Glomerular endothelial cell (primary cell): ENCODE results near the gene YIPF1. TPM values are rescaled to one million over a fixed set of nuclear protein-coding genes. Genes with fewer than 3 reads are reported as not detected.
"Not testable (repeated sequence)": the region's sequence is repeated elsewhere in the genome, so short reads cannot be mapped to it uniquely, and the experiment has no call there.

Experiments
- DNase-seq: peaks from one replicate; pipeline ENCODE4 v3.0.0-alpha.2; 2011; ENCODE audit warnings: low read depth, low spot score; ENCODE audit errors: extremely low read depth
- total RNA-seq: library from RNA; depleted of rRNA; stranded (reverse); fragments of >200 nt; gene quantifications from 2 replicates; pipeline ENCODE4 v1.2.3, GENCODE V29; 2015

YIPF1 gene
- total RNA-seq, 1 donor from 2014 or later, result 29.3 TPM

DNA sequence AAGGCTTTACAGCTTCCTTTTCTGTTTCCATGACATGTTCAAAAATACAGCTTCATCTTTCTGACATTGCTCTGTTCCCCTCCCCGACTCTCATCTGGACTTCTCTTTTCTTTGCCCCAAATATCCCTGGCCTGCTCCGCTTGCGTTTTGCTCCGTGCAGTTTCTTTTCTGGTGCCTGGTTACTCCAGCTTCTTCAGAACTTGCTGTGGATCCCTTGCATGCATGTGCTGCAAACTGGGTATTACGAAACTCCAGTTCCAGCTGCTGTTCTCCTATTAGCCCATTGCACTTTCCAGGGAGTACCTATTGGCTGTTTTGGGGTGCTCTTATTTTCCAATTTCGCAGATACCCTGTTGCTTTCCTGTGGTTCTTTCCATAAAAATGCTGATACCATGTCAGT, 41.6 kb downstream of the YIPF1 start:
- DNase-seq, result no peak

GRCh38 chr1:53842347-53842746, 47.2 kb downstream of the YIPF1 start:
- no peak for DNase-seq

DNA sequence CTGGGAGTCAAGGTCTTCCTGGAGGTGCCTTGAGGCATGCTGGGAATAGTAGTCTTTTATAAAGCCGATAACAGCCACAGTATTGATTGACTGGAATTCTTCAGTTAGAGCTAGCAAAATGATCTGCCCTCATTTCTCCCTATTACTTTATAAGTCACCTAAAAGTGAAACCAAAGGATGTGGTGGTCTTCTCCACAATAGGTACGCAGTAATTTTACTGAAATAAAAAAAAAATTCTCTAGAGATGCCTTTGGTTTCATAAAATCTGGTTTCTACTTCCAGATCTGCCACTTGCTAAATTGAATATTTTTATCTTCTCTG, 51.0 kb downstream of the YIPF1 start:
- no peak for DNase-seq

DNA sequence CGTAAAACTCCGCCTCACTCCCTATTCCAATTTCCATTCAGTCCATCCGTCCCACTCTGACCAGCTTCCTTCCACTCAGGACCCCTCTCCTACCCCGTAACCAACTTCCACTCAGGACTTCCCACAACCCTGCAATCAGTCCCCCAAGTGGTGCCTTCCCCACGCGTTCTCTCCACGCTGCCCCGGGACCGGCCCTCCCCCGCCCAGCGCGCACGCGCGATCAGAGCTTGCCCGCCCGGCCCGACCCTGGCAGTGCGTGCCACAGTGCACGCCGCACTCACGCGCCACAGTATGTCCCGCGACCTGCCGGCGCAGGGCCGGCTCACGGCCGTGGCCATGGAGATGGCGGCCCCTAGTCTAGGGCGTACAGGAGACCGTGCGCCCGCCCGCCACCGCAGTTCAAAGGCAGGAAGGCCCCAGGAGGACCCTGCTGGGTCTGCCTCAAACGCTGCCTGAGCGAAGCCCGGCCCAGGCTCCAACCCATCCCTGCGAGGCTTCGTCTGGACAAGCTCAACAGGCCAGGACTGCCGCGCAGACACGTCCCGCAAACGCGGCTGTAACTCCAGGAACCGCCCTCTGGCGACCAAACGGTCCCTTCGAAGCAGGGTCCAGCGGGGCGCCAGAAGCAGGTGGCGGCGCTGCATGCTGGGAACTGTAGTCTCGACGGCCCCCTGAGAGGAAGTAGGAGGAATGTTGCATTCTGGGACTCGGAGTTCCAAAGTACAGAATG, 51.5 kb downstream of the YIPF1 start, which contains the start of gene NDC1:
TSS of gene NDC1 (minus strand) at position 373 of the 730 bp plus-strand sequence. CDS start at position 338, 35 bp downstream.
- DNase-seq, result peak; percentile 90

DNA sequence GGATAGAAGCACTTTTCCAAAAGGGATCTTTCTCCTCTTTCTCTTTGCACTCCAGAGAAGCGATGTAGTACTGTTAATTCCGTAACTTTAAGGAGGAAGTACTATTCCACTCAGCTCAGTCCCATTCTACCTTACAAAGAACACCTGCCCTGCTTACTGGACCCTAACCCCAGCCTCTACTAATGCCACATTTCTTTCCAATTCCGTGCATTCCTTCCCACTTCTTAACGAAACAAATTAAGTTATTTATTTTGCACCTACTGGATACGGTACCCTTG, 52.0 kb downstream of the YIPF1 start:
- no peak for DNase-seq

DNA sequence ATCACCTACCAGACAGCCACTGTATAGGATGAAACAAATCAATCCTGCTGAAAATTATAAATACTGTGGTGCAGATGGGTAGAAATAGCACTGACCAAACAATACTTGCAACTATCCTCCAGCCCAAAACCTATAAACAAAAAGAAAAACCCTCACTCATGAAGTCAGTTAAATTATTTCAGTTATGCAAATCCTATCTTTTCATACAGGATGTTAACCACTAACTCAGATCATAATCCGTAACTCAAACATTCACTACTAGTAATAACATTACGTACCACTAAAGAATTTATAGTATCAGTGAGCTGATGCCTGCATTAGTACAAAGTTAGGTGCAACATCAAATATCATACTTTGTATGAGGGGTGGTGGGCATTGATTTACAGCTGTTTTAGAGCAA, 54.1 kb downstream of the YIPF1 start:
- no peak for DNase-seq

- no peak for DNase-seq
Measured at GRCh38 chr1:53834776-53835175, 54.8 kb downstream of the YIPF1 start.

- no peak for DNase-seq
Measured at GRCh38 chr1:53833393-53833792, 56.2 kb downstream of the YIPF1 start.

DNA sequence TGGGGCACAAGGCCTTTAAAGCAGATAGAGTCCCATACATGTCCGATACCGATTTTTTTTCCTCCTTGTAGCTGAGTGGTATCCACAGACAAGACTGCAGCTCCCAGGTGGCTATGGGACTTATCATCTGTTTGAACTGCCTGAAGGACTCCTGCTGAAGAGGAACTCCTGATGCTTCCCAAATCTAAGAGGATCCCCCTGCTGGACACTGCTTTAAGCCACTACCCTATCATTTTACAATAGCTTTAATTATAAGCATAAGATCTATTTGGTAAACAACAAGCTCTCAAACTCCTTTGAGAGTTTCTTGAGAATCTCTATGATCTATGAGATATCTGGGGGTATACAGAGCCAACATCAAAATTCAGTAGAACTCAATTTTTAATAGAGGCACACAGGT, 63.2 kb downstream of the YIPF1 start:
- DNase-seq, result no peak

GRCh38 chr1:53825306-53825705, 64.3 kb downstream of the YIPF1 start:
- DNase-seq, result no peak

GRCh38 chr1:53822931-53823330, 66.7 kb downstream of the YIPF1 start:
- DNase-seq, result no peak

- DNase-seq, result no peak
Measured at GRCh38 chr1:53821380-53821779, 68.2 kb downstream of the YIPF1 start.

DNA sequence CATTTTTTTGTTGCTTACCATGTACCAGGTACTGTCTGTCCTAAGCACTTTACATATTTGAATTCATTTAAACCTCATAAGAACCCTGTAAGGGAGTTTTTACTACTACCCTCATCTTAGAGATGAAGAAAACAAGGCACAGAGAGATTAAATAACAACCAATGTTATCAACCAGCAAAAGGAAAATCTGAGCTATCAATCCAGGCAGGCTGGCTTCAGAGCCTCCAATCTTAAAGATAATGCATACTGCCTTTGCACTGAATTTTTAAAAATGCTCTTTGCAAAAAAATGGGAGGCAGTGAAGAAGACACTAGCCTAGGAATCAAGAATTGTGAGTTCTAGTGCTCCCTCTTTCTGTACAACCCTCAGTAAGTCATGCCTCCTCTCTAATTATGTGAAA, 70.2 kb downstream of the YIPF1 start:
- no peak for DNase-seq

- DNase-seq, result not testable (repeated sequence)
Measured at GRCh38 chr1:53816584-53816983, 73.0 kb downstream of the YIPF1 start.

- DNase-seq, result not testable (repeated sequence)
Measured at GRCh38 chr1:53815484-53815883, 74.1 kb downstream of the YIPF1 start.

GRCh38 chr1:53811414-53811851, 78.2 kb downstream of the YIPF1 start:
- DNase-seq, result no peak

GRCh38 chr1:53810497-53810896, 79.1 kb downstream of the YIPF1 start:
- no peak for DNase-seq

GRCh38 chr1:53810007-53810406, 79.6 kb downstream of the YIPF1 start:
- no peak for DNase-seq

DNA sequence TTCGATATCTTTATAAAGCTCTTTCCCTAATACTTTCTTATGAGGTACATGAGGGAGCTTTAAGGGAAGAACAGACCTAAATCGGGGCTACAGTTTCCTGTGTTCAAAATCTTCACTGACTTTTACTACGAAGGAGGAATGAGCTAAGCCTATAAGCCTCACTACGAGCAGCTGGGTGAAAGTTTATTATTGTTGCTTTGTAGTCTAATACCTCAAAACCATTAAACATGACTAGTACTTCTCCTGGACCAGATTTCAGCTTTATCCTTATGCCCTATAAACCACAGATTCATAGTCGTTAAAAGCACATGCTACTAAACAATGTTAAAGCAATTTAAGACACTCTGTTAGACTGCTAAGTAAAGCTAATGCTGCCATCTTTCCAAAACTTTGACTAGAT, 81.7 kb downstream of the YIPF1 start:
- no peak for DNase-seq

DNA sequence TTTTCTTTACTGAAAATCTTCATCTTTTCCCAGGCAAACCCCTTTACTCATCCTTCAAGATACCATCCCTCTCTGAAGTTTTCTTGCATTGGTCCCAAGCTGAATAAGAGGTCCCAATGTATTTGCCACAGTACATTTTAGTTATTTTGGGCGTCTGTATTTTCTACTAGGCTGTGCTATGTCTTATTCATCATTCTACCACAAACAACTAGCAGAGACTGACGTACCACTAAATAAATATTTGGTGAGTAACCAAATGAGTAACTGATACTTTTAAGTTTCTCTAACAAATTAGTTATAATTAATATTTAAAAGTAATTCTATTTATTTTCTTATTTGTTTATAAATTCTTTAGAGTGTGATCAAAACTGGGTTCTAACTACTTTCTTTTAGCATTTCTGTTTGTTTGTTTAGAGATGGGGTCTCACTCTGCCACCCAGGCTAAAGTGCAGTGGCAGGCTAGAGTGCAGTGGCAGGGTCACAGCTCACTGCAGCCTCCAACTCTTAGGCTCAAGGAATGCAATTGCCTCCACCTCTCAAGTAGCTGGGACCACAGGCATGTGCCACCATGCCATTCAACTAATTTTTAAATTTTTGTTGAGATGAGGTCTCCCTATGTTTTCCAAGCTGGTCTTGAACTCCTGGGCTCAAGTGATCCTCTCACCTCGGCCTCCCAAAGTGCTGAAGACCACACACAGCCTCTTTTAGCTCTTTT, 84.6 kb downstream of the YIPF1 start:
- no peak for DNase-seq

GRCh38 chr1:53804181-53804580, 85.4 kb downstream of the YIPF1 start:
- no peak for DNase-seq
